H9 (cell line): Measurements from ENCODE around the gene ATP8A2. TPM values are rescaled to one million over a fixed set of nuclear protein-coding genes. Genes with fewer than 3 reads are reported as not detected.

Source experiments
- DNase-seq: peaks from one replicate; pipeline ENCODE4 v3.0.0-alpha.2; 2017
- H2AFZ ChIP-seq: one replicate; pipeline ENCODE4 v1.6.1; 2013; ENCODE audit warnings: mild to moderate bottlenecking, low read length, control low read depth, moderate library complexity
- H2AK5ac ChIP-seq: 2 replicates; pipeline ENCODE4 v1.6.1; 2013; ENCODE audit warnings: low read length, control low read depth, mixed read lengths; ENCODE audit not compliant: insufficient read length
- H2BK120ac ChIP-seq: one replicate; pipeline ENCODE4 v1.6.1; 2013; ENCODE audit warnings: low read depth, mild to moderate bottlenecking, low read length, control low read depth, inconsistent platforms; ENCODE audit not compliant: poor library complexity, severe bottlenecking
- H2BK12ac ChIP-seq: 2 replicates; pipeline ENCODE4 v1.6.1; 2013; ENCODE audit warnings: low read length, control low read depth, mixed read lengths, low read depth; ENCODE audit not compliant: insufficient read length
- H2BK15ac ChIP-seq: 2 replicates; pipeline ENCODE4 v1.6.1; 2013; ENCODE audit warnings: low read depth, low read length, control low read depth
- H2BK20ac ChIP-seq: one replicate; pipeline ENCODE4 v1.6.1; 2013; ENCODE audit warnings: low read depth, mild to moderate bottlenecking, low read length, control low read depth, inconsistent platforms; ENCODE audit not compliant: poor library complexity, severe bottlenecking
- H2BK5ac ChIP-seq: 2 replicates; pipeline ENCODE4 v1.6.1; 2013; ENCODE audit warnings: low read length, control low read depth, mixed read lengths; ENCODE audit not compliant: insufficient read length
- H3K14ac ChIP-seq: 2 replicates; pipeline ENCODE4 v1.6.1; 2013; ENCODE audit warnings: low read length, control low read depth; ENCODE audit not compliant: insufficient read depth
- H3K18ac ChIP-seq: 2 replicates; pipeline ENCODE4 v1.6.1; 2013; ENCODE audit warnings: low read depth, mild to moderate bottlenecking, mixed read lengths, low read length, control low read depth; ENCODE audit not compliant: insufficient read length
- H3K23ac ChIP-seq: 2 replicates; pipeline ENCODE4 v1.6.1; 2013; ENCODE audit warnings: low read length, control low read depth, mixed read lengths, low read depth; ENCODE audit not compliant: insufficient read length
- H3K23me2 ChIP-seq: 2 replicates; pipeline ENCODE4 v1.6.1; 2013; ENCODE audit warnings: low read depth, mild to moderate bottlenecking, mixed read lengths, low read length, control low read depth; ENCODE audit not compliant: insufficient read length, poor library complexity, severe bottlenecking
- H3K27ac ChIP-seq: 2 replicates; pipeline ENCODE4 v1.5.1; 2013; ENCODE audit warnings: low read length, control low read depth, mixed read lengths, low read depth; ENCODE audit not compliant: insufficient read length
- H3K27me3 ChIP-seq: 2 replicates; pipeline ENCODE4 v1.6.1; 2013; ENCODE audit warnings: low read length, control low read depth, inconsistent platforms; ENCODE audit not compliant: insufficient read depth
- H3K4ac ChIP-seq: 2 replicates; pipeline ENCODE4 v1.6.1; 2013; ENCODE audit warnings: low read depth, mild to moderate bottlenecking, control low read depth, inconsistent platforms, low read length, moderate library complexity
- H3K4me1 ChIP-seq: 2 replicates; pipeline ENCODE4 v1.6.1; 2013; ENCODE audit warnings: low read length, control low read depth, inconsistent platforms; ENCODE audit not compliant: insufficient read depth
- H3K4me2 ChIP-seq: 2 replicates; pipeline ENCODE4 v1.6.1; 2013; ENCODE audit warnings: low read length, control low read depth, mixed read lengths; ENCODE audit not compliant: insufficient read length, insufficient read depth
- H3K56ac ChIP-seq: 2 replicates; pipeline ENCODE4 v1.6.1; 2013; ENCODE audit warnings: low read depth, mild to moderate bottlenecking, mixed read lengths, low read length, control low read depth; ENCODE audit not compliant: insufficient read length
- H3K79me1 ChIP-seq: 2 replicates; pipeline ENCODE4 v1.6.1; 2013; ENCODE audit warnings: low read depth, mild to moderate bottlenecking, moderate library complexity, low read length, control low read depth, inconsistent platforms; ENCODE audit not compliant: insufficient read depth, poor library complexity, severe bottlenecking
- H3K79me2 ChIP-seq: 2 replicates; pipeline ENCODE4 v1.6.1; 2013; ENCODE audit warnings: low read length, control low read depth, inconsistent platforms; ENCODE audit not compliant: insufficient read depth
- H3K9ac ChIP-seq: 2 replicates; pipeline ENCODE4 v1.6.1; 2013; ENCODE audit warnings: low read length, control low read depth, mixed read lengths; ENCODE audit not compliant: insufficient read length; ENCODE audit errors: extremely low read depth
- H3K9me3 ChIP-seq: one replicate; pipeline ENCODE4 v1.6.1; 2013; ENCODE audit warnings: low read depth, low read length, inconsistent platforms; ENCODE audit not compliant: control insufficient read depth
- H3T11ph ChIP-seq: one replicate; pipeline ENCODE4 v1.6.1; 2013; ENCODE audit warnings: mild to moderate bottlenecking, low read length, control low read depth, inconsistent platforms
- H4K20me1 ChIP-seq: one replicate; pipeline ENCODE4 v1.6.1; 2013; ENCODE audit not compliant: control insufficient read depth, insufficient read length, insufficient read depth
- H4K5ac ChIP-seq: 2 replicates; pipeline ENCODE4 v1.6.1; 2013; ENCODE audit warnings: low read depth, mild to moderate bottlenecking, mixed read lengths, low read length, control low read depth; ENCODE audit not compliant: insufficient read length
- H4K8ac ChIP-seq: replicated peaks from 2 replicates; pipeline ENCODE4 v1.6.1; 2013; ENCODE audit warnings: low read length, control low read depth, mixed read lengths, low read depth; ENCODE audit not compliant: insufficient read length
- H4K91ac ChIP-seq: 2 replicates; pipeline ENCODE4 v1.6.1; 2013; ENCODE audit warnings: low read depth, mild to moderate bottlenecking, moderate library complexity, mixed read lengths, low read length, control low read depth; ENCODE audit not compliant: insufficient read length
- H3K27ac Mint-ChIP-seq, 3 experiments: 2 replicates in 2 of 3; 3 replicates in 1 of 3; pipeline ENCODE4 v1.8.0; 2020 to 2021; ENCODE audit warnings: mixed read lengths in 3 of 3, mild to moderate bottlenecking in 1 of 3, moderate library complexity in 1 of 3
- H3K27me3 Mint-ChIP-seq: 2 replicates; pipeline ENCODE4 v1.8.0; 2021; ENCODE audit warnings: low read depth, mild to moderate bottlenecking, moderate library complexity, mixed read lengths
- H3K36me3 Mint-ChIP-seq, 3 experiments: 2 replicates in 2 of 3; 3 replicates in 1 of 3; pipeline ENCODE4 v1.8.0; 2020 to 2021; ENCODE audit warnings: low read depth in 3 of 3, mixed read lengths in 3 of 3; ENCODE audit not compliant: insufficient read depth in 1 of 3
- H3K4me1 Mint-ChIP-seq, 2 experiments: 2 replicates each; pipeline ENCODE4 v1.8.0; 2020; ENCODE audit warnings: mixed read lengths in 2 of 2
- H3K4me3 Mint-ChIP-seq, 2 experiments: 2 replicates in 1 of 2; 3 replicates in 1 of 2; pipeline ENCODE4 v1.8.0; 2020 to 2021; ENCODE audit warnings: mild to moderate bottlenecking in 2 of 2, mixed read lengths in 2 of 2, moderate library complexity in 1 of 2
- H3K9me3 Mint-ChIP-seq, 2 experiments: 2 replicates in 1 of 2; 3 replicates in 1 of 2; pipeline ENCODE4 v1.8.0; 2020; ENCODE audit warnings: mild to moderate bottlenecking in 2 of 2, mixed read lengths in 2 of 2, moderate library complexity in 1 of 2
- CTCF ChIP-seq: fragments of 200-600 bp; sonication (generic); conservative IDR thresholded peaks from 3 replicates; pipeline ENCODE4 v1.8.0; 2021; ENCODE audit warnings: antibody characterized with exemption, mild to moderate bottlenecking
- WGBS: extraction: QIAGEN DNeasy Blood & Tissue Kit; methylation state at CpG from one replicate; pipeline ENCODE4 v1.1.7; 2013; ENCODE audit warnings: missing lambda C conversion rate, low lambda C conversion rate, mixed read lengths; ENCODE audit not compliant: insufficient read length; ENCODE audit errors: extremely low coverage; 5-methylcytosine and 5-hydroxymethylcytosine counted together
- total RNA-seq: library from RNA; stranded (reverse); gene quantifications from 2 replicates; pipeline ENCODE4 v1.2.1, GENCODE V29; 2021

ATP8A2 gene
- total RNA-seq, 1 experiment from 2014 or later: 18.2 TPM

- WGBS: no CpG with 5 or more reads among the region's 5 CpGs
- Histone ChIP-seq H3K4me2 (no peak overlapping the region), H4K91ac (no peak overlapping the region), H3K27me3 (no peaks in the 10 kb centered on the region), H4K20me1 (no peaks in the 10 kb centered on the region), H3K23me2 (no peaks in the 10 kb centered on the region), H2BK15ac (no peak overlapping the region), H2BK12ac (no peak overlapping the region), H3T11ph (no peak overlapping the region), H4K5ac (no peak overlapping the region), H3K27ac (no peak overlapping the region), H2BK120ac (no peak overlapping the region), H3K4me1 (no peaks in the 10 kb centered on the region; the same call in 1 of the 2 replicates), H4K8ac (no peak overlapping the region), H3K14ac (no peak overlapping the region), H2BK5ac (no peak overlapping the region), H3K56ac (no peak overlapping the region), H2BK20ac (no peak overlapping the region), H3K23ac (no peak overlapping the region), H3K79me2 (no peaks in the 10 kb centered on the region), H2AFZ (no peak overlapping the region), H3K18ac (no peak overlapping the region), H2AK5ac (no peak overlapping the region), H3K9me3 (no peaks in the 10 kb centered on the region), H3K79me1 (no peaks in the 10 kb centered on the region), H3K4ac (no peak overlapping the region), H3K9ac (no peak overlapping the region)
- Mint-ChIP-seq H3K27ac (no peak overlapping the region), H3K27me3 (no peaks in the 10 kb centered on the region; the same call in 1 of the 2 replicates), H3K4me1 (peaks cover 15 to 21% of the 10 kb centered on the region in 2 experiments), H3K36me3 (no peaks in the 10 kb centered on the region), H3K4me3 (no peak overlapping the region), H3K9me3 (no peaks in the 10 kb centered on the region)
- TF ChIP-seq CTCF: no peak
- DNase-seq: no peak
Observed at GRCh38 chr13:25660996-25661395, 289.2 kb downstream of the ATP8A2 start.
